Prostate gland (tissue), 2 donors: ENCODE results near the gene ALDH1L2.

Experiments
- POLR2A ChIP-seq: fragments of 450-650 bp; IDR thresholded peaks from one replicate; pipeline ENCODE4 v1.6.1; 2016; ENCODE audit warnings: antibody characterized with exemption, mild to moderate bottlenecking
- TF ChIP-seq, protein P1 (sequence below), 4 experiments: fragments of 200-600 bp in 2 of 4; fragments of 450-650 bp in 2 of 4; sonication (generic) in 2 of 4; IDR thresholded peaks; 1 replicate in 3 of 4; 2 replicates in 1 of 4; pipeline ENCODE4 v1.5.1; 2016 to 2019; ENCODE audit warnings: antibody characterized with exemption in 4 of 4, mild to moderate bottlenecking in 2 of 4, moderate library complexity in 2 of 4

DNA sequence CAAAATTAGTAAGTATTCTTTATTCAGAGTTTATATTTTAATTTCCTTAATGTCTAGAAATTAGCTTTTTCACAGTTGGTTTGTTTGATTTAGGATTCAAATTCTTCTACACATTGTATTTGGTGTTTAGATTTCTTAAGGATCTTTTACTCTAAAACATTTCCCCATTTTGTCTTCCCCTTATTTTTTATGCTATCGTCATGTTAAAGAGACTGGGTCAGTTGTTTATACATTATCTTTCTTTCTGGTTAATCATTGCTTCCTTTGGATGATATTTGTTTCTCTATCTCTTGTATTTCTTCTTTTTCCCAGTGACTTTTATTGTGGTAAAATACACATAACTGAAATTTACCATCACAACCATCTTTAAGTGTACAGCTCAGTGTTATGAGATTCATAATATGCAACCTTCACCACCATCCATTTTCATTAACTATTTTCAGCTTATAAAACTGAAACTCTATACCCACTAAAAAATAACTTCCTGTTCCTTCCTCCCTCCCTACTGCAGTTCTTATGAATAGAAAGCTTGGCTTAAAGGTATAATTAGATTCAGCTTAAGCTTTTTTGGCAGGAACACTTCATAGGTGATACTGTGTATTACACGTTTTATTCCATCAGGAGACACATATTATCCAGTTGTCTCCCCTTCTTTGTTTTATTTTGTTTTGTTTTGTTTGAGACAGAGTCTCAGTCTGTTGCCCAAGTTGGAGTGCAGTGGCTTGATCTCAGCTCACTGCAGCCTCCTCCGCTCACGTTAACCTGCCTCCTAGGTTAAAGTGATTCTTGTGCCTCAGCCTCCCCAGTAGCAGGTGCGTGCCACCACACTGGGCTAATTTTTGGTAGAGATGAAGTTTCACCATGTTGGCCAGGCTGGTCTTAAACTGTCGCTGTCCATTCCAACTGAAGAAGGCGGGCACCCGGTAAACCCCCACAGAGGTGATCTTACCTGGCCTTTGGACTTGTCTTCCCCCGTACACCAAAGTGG lies 53.1 kb downstream of the ALDH1L2 start:
- TF ChIP-seq POLR2A: no peak
- TF ChIP-seq, protein P1, sequence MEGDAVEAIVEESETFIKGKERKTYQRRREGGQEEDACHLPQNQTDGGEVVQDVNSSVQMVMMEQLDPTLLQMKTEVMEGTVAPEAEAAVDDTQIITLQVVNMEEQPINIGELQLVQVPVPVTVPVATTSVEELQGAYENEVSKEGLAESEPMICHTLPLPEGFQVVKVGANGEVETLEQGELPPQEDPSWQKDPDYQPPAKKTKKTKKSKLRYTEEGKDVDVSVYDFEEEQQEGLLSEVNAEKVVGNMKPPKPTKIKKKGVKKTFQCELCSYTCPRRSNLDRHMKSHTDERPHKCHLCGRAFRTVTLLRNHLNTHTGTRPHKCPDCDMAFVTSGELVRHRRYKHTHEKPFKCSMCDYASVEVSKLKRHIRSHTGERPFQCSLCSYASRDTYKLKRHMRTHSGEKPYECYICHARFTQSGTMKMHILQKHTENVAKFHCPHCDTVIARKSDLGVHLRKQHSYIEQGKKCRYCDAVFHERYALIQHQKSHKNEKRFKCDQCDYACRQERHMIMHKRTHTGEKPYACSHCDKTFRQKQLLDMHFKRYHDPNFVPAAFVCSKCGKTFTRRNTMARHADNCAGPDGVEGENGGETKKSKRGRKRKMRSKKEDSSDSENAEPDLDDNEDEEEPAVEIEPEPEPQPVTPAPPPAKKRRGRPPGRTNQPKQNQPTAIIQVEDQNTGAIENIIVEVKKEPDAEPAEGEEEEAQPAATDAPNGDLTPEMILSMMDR (IDR thresholded peaks at IDR 0.05): no peak
